ENCODE data around the gene FAM13A.

The FAM13A gene

DNA sequence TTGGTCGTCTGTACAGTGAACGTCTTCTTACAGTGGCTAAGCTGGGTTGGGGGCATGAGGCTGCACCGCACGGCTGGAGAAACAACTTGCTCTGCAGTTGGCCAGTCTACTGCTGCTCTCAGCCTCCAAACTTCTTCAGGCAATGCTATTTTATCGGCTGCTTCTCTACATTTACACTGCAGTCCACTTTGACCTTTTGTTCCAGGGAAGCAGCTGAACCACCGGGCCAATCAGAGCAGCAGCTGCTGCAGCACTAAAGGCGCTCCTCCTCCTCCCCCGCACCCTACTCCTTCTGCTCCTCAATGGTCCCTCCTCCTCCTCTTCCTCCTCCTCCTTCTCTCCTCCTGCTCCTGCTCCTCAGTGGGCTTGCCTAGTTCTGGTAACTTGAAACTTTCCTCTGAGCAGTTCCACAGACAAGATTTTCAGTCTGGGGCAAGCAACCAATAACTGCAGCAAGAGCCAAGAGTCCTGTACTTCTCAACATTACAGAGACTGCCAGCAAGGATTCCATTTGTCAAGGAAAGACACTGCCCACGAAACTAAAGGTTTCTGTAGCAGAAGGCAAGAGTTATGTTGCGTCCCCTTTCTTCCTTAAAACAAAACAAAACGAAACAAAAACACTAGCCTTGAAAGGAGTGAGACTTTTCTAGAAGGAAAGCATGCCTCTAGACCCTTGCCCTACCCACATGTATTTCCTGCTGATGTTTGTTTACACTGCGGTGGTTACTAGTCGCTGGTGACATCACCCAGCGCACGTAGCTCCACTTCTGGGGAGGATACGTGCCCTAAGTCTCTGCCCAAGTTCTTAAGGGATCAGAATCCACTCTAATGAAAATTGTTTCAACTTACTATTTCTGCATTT, 233.7 kb downstream of the FAM13A start:
- TF ChIP-seq, protein P1, sequence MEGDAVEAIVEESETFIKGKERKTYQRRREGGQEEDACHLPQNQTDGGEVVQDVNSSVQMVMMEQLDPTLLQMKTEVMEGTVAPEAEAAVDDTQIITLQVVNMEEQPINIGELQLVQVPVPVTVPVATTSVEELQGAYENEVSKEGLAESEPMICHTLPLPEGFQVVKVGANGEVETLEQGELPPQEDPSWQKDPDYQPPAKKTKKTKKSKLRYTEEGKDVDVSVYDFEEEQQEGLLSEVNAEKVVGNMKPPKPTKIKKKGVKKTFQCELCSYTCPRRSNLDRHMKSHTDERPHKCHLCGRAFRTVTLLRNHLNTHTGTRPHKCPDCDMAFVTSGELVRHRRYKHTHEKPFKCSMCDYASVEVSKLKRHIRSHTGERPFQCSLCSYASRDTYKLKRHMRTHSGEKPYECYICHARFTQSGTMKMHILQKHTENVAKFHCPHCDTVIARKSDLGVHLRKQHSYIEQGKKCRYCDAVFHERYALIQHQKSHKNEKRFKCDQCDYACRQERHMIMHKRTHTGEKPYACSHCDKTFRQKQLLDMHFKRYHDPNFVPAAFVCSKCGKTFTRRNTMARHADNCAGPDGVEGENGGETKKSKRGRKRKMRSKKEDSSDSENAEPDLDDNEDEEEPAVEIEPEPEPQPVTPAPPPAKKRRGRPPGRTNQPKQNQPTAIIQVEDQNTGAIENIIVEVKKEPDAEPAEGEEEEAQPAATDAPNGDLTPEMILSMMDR (IDR thresholded peaks at IDR 0.05; ENCODE audit: insufficient read depth, low read length, missing control alignments): no peak
- DNase-seq (ENCODE audit: low read depth, low spot score): peak; percentile 83
- peak overlapping the region; percentile 66 for H3K4me3 ChIP-seq (ENCODE audit: low read depth, low read length)
- ChIA-PET POLR2A (no interaction called here), CTCF (no interaction called here)

DNA sequence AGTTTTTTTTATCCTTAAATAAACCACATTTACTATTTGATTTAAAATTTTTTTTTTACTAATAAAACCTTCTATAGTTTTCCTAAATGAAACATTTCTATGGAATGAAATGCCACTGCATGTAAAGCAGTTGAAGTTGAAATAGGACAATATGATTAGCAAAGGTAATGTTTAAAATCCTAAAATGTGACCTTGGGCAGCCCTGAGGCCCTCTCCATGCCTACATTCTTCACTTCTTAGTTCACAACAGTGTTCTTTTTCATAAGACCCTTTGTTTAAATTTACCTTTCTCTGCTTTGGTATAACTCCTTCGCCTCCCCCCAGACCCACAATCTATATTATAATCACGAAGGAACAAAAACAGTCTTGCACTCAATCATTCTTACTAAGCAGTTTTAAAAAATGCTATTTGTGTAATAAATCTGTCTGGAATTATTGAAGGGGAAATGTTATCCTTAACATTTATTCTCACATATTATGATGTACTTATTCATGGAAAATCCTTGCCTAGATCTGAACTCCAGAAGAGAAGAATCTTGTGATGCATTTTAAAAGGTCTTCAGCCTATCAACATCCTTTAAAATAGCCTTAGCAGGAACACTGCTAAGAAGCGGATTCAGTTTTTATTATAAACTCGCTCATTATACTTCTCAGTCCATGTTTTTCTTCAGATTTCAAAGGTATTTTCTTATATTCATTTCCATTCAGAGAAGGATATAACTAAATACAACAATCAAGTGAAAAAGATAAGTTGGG, 234.8 kb downstream of the FAM13A start:
- ChIA-PET POLR2A (no interaction called here), CTCF (interaction anchor here (0.9 to 8.7 kb wide), 4 partner anchors 18 to 201 kb away, joined by 3 to 299 read pairs (median 3); no protein-coding TSS in a partner anchor)
- DNase-seq (ENCODE audit: low read depth, low spot score): no peak
- TF ChIP-seq, protein P1 (IDR thresholded peaks at IDR 0.05; ENCODE audit: insufficient read depth, low read length, missing control alignments): no peak
- H3K4me3 ChIP-seq (ENCODE audit: low read depth, low read length): peak overlapping the region; percentile 66

DNA sequence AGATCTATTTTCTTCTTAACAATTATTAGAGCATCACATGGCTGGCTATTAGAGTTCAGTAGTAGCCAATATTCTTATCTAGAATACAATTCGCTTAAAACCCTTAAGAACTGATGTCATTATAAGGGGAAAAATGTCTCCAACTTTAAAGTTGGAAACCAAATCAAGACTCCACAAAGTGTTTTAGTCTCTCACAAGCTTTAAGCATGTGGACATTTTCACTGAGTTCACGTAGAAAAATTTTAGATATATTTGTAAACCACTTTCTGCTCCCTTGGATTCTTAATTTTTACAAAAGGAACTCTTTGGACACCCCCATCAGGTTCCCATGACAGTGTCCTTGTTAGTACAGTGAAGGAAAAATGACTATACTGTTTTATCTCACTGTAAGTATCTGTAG, 235.5 kb downstream of the FAM13A start:
- TF ChIP-seq, protein P1 (IDR thresholded peaks at IDR 0.05; ENCODE audit: insufficient read depth, low read length, missing control alignments): no peak
- no peak for DNase-seq (ENCODE audit: low read depth, low spot score)
- no peak overlapping the region for H3K4me3 ChIP-seq (ENCODE audit: low read depth, low read length)
- CTCF ChIA-PET: interaction anchor here (0.9 to 8.7 kb wide), 6 partner anchors 11 to 202 kb away, joined by 3 to 299 read pairs (median 3); no protein-coding TSS in a partner anchor
- POLR2A ChIA-PET: no interaction called here

DNA sequence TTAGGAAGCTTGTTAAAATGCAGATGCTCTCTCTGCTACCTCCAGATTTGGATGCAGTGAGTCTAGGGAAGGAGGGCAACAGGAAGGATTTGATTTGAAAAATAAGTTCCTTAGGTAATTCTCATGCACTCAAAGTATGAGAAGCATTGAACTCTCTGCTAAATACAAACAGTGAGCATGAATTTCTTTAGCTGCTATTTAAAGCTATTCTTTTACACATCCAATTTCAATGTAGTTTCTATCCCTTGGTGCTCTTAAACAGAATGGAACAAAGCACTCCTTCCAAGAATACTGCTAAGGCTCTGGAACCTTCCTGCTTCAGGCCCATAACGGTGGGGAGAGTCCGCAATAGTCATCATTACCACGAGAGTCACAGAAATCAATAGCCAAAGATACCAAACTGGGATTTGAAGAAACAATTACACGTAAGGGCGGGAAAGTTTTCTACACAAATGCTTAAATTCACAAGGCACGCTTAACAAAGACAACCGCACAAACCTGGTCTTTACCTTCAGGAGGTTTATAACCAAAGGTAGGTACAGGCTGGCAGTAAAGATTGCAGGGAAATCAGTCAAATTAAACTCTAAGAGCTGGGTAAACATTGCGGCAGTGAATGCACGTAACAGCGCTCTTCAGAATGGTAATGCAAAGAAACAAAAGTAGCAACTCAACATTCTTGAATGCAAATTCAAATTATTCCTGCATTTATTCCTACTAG, 236.1 kb downstream of the FAM13A start:
- TF ChIP-seq, protein P1 (IDR thresholded peaks at IDR 0.05; ENCODE audit: insufficient read depth, low read length, missing control alignments): no peak
- CTCF ChIA-PET: interaction anchor here (0.7 to 8.7 kb wide), 7 partner anchors 10 to 295 kb away, joined by 3 to 299 read pairs (median 3); no protein-coding TSS in a partner anchor
- POLR2A ChIA-PET: no interaction called here
- no peak for DNase-seq (ENCODE audit: low read depth, low spot score)
- H3K4me3 ChIP-seq (ENCODE audit: low read depth, low read length): no peak overlapping the region

- DNase-seq (ENCODE audit: low read depth, low spot score): no peak
- TF ChIP-seq, protein P1 (IDR thresholded peaks at IDR 0.05; ENCODE audit: insufficient read depth, low read length, missing control alignments): no peak
- ChIA-PET POLR2A (no interaction called here), CTCF (interaction anchor here (0.7 to 8.7 kb wide), 13 partner anchors 9 to 314 kb away, joined by 3 to 299 read pairs (median 4); partner anchors contain the start of gene FAM13A)
- no peak overlapping the region for H3K4me3 ChIP-seq (ENCODE audit: low read depth, low read length)
Measured at GRCh38 chr4:88819818-88820697, 236.9 kb downstream of the FAM13A start.

All from AG04449 (cell line).